WTC11 (cell line): Measurements from ENCODE around the gene PPM1A. TPM values are rescaled to one million over a fixed set of nuclear protein-coding genes. Genes with fewer than 3 reads are reported as not detected.

Experiments
- ATAC-seq: fragments of 200-7000 bp; cut with Tn5 transposase; 2 replicates; pipeline ENCODE4 v1.10.0; 2021; ENCODE audit warnings: mild to moderate bottlenecking, moderate library complexity
- CTCF ChIA-PET: fragments of 300-600 bp; sonication (Branson Sonifier 250); formaldehyde crosslinking; loops from one replicate; lab custom pipeline; 2021; ENCODE audit warnings: antibody characterized with exemption; lab: Charles Lee
- POLR2A ChIA-PET: fragments of 350-600 bp; sonication (Branson Sonifier 250); formaldehyde crosslinking; loops from one replicate; lab custom pipeline; 2021; ENCODE audit warnings: antibody characterized with exemption; lab: Charles Lee
- DNase-seq: peaks from one replicate; pipeline ENCODE4 v3.0.0; 2021; ENCODE audit warnings: low spot score
- H3K27ac Mint-ChIP-seq: 2 replicates; pipeline ENCODE4 v1.8.0; 2021; ENCODE audit warnings: mixed read lengths
- H3K27me3 Mint-ChIP-seq: 2 replicates; pipeline ENCODE4 v1.8.0; 2021; ENCODE audit warnings: low read depth, mild to moderate bottlenecking, moderate library complexity, mixed read lengths
- H3K36me3 Mint-ChIP-seq: 2 replicates; pipeline ENCODE4 v1.8.0; 2021; ENCODE audit warnings: mixed read lengths
- H3K4me1 Mint-ChIP-seq: 2 replicates; pipeline ENCODE4 v1.8.0; 2022; ENCODE audit warnings: mixed read lengths
- H3K4me3 Mint-ChIP-seq: 2 replicates; pipeline ENCODE4 v1.8.0; 2021; ENCODE audit warnings: mild to moderate bottlenecking, moderate library complexity, mixed read lengths
- H3K9me3 Mint-ChIP-seq: 2 replicates; pipeline ENCODE4 v1.8.0; 2021; ENCODE audit warnings: mixed read lengths
- ETV6 ChIP-seq: sonication (generic); formaldehyde crosslinking; IDR thresholded peaks from 2 replicates; pipeline ENCODE4 v1.8.1; 2022; ENCODE audit warnings: mild to moderate bottlenecking, missing genetic modification reagents
- GABPB1 ChIP-seq: sonication (generic); formaldehyde crosslinking; IDR thresholded peaks from 2 replicates; pipeline ENCODE4 v1.8.1; 2023; ENCODE audit warnings: mild to moderate bottlenecking, missing genetic modification reagents
- IRF2 ChIP-seq: sonication (generic); formaldehyde crosslinking; IDR thresholded peaks from 2 replicates; pipeline ENCODE4 v1.8.0; 2022; ENCODE audit warnings: low read depth, missing genetic modification reagents, borderline replicate concordance
- JUN ChIP-seq: sonication (generic); formaldehyde crosslinking; IDR thresholded peaks from 2 replicates; pipeline ENCODE4 v1.8.0; 2023; ENCODE audit warnings: mild to moderate bottlenecking, missing genetic modification reagents
- MXD4 ChIP-seq: fragments of 250-450 bp; sonication (Bioruptor Pico); IDR thresholded peaks from 2 replicates; pipeline ENCODE4 v1.8.0; 2021; ENCODE audit warnings: mild to moderate bottlenecking, moderate library complexity, borderline replicate concordance
- MYBL2 ChIP-seq: sonication (generic); formaldehyde crosslinking; IDR thresholded peaks from 2 replicates; pipeline ENCODE4 v1.8.1; 2023; ENCODE audit warnings: mild to moderate bottlenecking, moderate library complexity, missing genetic modification reagents
- NFATC4 ChIP-seq: fragments of 250-450 bp; sonication (Bioruptor Pico); IDR thresholded peaks from 2 replicates; pipeline ENCODE4 v1.9.0; 2021; ENCODE audit warnings: mild to moderate bottlenecking
- SP1 ChIP-seq: sonication (generic); formaldehyde crosslinking; conservative IDR thresholded peaks from 2 replicates; pipeline ENCODE4 v1.8.1; 2022; ENCODE audit warnings: missing genetic modification reagents
- TP53 ChIP-seq: sonication (generic); formaldehyde crosslinking; IDR thresholded peaks from 2 replicates; pipeline ENCODE4 v1.8.1; 2023; ENCODE audit warnings: mild to moderate bottlenecking, missing genetic modification reagents
- ZNF138 ChIP-seq: sonication (generic); formaldehyde crosslinking; conservative IDR thresholded peaks from 2 replicates; pipeline ENCODE4 v1.8.1; 2022; ENCODE audit warnings: mild to moderate bottlenecking, moderate library complexity, missing genetic modification reagents
- ZNF263 ChIP-seq: sonication (generic); formaldehyde crosslinking; IDR thresholded peaks from 2 replicates; pipeline ENCODE4 v1.8.1; 2022; ENCODE audit warnings: low read depth, mild to moderate bottlenecking, moderate library complexity, missing genetic modification reagents
- ZNF317 ChIP-seq: sonication (generic); formaldehyde crosslinking; IDR thresholded peaks from 2 replicates; pipeline ENCODE4 v1.8.1; 2023; ENCODE audit warnings: low read depth, mild to moderate bottlenecking, moderate library complexity, missing genetic modification reagents, borderline replicate concordance
- total RNA-seq: library from RNA; stranded (reverse); gene quantifications from 3 replicates; pipeline ENCODE4 v1.2.3, GENCODE V29; 2021
- TF ChIP-seq, protein P1 (sequence below): sonication (generic); formaldehyde crosslinking; IDR thresholded peaks from 2 replicates; pipeline ENCODE4 v1.8.1; 2023; ENCODE audit warnings: mild to moderate bottlenecking, moderate library complexity, missing genetic modification reagents
- TF ChIP-seq, protein P2 (sequence below): sonication (generic); formaldehyde crosslinking; IDR thresholded peaks from 2 replicates; pipeline ENCODE4 v1.8.1; 2023; ENCODE audit warnings: mild to moderate bottlenecking, missing genetic modification reagents
- TF ChIP-seq, protein P3 (sequence below): fragments of 250-450 bp; sonication (Bioruptor Pico); IDR thresholded peaks from 2 replicates; pipeline ENCODE4 v1.9.0; 2021; ENCODE audit warnings: mild to moderate bottlenecking, borderline replicate concordance
- TF ChIP-seq, protein P4 (sequence below): sonication (generic); formaldehyde crosslinking; IDR thresholded peaks from 2 replicates; pipeline ENCODE4 v1.8.0; 2022; ENCODE audit warnings: mild to moderate bottlenecking, missing genetic modification reagents
- TF ChIP-seq, protein P5 (sequence below): sonication (generic); formaldehyde crosslinking; IDR thresholded peaks from 2 replicates; pipeline ENCODE4 v1.8.1; 2022; ENCODE audit warnings: mild to moderate bottlenecking, missing genetic modification reagents, moderate library complexity, borderline replicate concordance

Gene PPM1A
- total RNA-seq, 1 experiment from 2014 or later, result 52.5 TPM

DNA sequence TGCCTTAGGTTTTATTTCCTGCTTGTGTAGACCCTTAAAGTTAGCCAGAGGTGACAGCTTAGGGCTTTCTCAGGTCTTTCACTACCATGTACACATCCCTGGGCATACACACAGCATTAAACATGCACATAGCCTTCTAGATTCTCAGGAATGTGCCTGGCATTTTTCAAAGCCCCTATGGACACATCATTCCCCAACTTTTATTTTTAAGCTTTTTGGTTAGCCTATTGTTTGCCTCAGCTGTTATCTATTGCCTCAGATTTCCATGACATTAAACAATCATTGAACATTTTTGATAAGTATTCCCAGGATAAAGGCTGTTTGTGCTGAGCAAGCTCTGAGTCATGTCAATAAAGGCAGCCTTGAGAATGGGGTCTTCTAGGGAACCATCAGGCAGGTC, 15.1 kb upstream of the PPM1A start:
- ChIA-PET CTCF (interaction anchor here (1.0 to 1.2 kb wide), 2 partner anchors 32 to 269 kb away, joined by 3 to 6 read pairs; no protein-coding TSS in a partner anchor), POLR2A (interaction anchor here (1.1 kb wide), 1 partner anchor 15 kb away, joined by 4 read pairs; the partner anchor contains the start of gene PPM1A)
- no peak for ATAC-seq

DNA sequence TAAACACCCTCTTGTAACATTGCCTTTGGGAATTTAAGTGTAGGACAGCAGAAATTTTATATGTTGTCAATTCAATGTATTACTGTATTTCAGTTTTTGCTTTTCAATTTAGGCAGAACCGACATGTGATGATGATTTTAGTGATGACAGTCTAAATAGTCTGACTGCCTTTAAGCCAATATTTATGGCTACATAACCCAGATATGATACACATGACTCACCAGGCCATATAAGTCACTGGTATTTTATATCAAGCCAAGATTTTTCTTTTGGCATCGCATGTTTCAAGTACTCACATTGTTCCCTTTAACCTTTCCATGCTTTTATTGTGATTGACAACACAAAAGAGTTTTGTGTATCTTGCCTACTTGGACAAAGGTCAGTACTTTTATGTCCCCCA, 13.6 kb upstream of the PPM1A start:
- Mint-ChIP-seq H3K27me3 (no peaks in the 10 kb centered on the region), H3K4me1 (no peaks in the 10 kb centered on the region), H3K27ac (no peak overlapping the region), H3K4me3 (no peak overlapping the region), H3K36me3 (peaks cover 17% of the 10 kb centered on the region), H3K9me3 (peaks cover 27% of the 10 kb centered on the region)
- no peak for DNase-seq
- no peak for ATAC-seq
- TF ChIP-seq GABPB1 (no peak), NFATC4 (CRISPR knock-in tag) (no peak)
- ChIA-PET CTCF (no interaction called here), POLR2A (no interaction called here)

More for the DNA sequence above, 15.1 kb upstream of the PPM1A start:
- Mint-ChIP-seq H3K27ac (no peak overlapping the region), H3K9me3 (peaks cover 28% of the 10 kb centered on the region), H3K4me3 (no peak overlapping the region), H3K36me3 (peaks cover 17% of the 10 kb centered on the region), H3K4me1 (no peaks in the 10 kb centered on the region), H3K27me3 (no peaks in the 10 kb centered on the region)
- no peak for DNase-seq
- TF ChIP-seq, protein P1, sequence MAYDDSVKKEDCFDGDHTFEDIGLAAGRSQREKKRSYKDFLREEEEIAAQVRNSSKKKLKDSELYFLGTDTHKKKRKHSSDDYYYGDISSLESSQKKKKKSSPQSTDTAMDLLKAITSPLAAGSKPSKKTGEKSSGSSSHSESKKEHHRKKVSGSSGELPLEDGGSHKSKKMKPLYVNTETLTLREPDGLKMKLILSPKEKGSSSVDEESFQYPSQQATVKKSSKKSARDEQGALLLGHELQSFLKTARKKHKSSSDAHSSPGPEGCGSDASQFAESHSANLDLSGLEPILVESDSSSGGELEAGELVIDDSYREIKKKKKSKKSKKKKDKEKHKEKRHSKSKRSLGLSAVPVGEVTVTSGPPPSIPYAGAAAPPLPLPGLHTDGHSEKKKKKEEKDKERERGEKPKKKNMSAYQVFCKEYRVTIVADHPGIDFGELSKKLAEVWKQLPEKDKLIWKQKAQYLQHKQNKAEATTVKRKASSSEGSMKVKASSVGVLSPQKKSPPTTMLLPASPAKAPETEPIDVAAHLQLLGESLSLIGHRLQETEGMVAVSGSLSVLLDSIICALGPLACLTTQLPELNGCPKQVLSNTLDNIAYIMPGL (CRISPR knock-in tag), result no peak
- TF ChIP-seq, protein P2, sequence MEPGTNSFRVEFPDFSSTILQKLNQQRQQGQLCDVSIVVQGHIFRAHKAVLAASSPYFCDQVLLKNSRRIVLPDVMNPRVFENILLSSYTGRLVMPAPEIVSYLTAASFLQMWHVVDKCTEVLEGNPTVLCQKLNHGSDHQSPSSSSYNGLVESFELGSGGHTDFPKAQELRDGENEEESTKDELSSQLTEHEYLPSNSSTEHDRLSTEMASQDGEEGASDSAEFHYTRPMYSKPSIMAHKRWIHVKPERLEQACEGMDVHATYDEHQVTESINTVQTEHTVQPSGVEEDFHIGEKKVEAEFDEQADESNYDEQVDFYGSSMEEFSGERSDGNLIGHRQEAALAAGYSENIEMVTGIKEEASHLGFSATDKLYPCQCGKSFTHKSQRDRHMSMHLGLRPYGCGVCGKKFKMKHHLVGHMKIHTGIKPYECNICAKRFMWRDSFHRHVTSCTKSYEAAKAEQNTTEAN (CRISPR knock-in tag), result no peak
- TF ChIP-seq ZNF138 (CRISPR knock-in tag) (no peak), JUN (CRISPR knock-in tag) (no peak), ZNF317 (no peak), ZNF263 (CRISPR knock-in tag) (no peak), IRF2 (CRISPR knock-in tag) (no peak), NFATC4 (CRISPR knock-in tag) (no peak), SP1 (CRISPR knock-in tag) (no peak), MYBL2 (CRISPR knock-in tag) (no peak), TP53 (no peak), ETV6 (CRISPR knock-in tag) (no peak), MXD4 (no peak)
- TF ChIP-seq, protein P3, sequence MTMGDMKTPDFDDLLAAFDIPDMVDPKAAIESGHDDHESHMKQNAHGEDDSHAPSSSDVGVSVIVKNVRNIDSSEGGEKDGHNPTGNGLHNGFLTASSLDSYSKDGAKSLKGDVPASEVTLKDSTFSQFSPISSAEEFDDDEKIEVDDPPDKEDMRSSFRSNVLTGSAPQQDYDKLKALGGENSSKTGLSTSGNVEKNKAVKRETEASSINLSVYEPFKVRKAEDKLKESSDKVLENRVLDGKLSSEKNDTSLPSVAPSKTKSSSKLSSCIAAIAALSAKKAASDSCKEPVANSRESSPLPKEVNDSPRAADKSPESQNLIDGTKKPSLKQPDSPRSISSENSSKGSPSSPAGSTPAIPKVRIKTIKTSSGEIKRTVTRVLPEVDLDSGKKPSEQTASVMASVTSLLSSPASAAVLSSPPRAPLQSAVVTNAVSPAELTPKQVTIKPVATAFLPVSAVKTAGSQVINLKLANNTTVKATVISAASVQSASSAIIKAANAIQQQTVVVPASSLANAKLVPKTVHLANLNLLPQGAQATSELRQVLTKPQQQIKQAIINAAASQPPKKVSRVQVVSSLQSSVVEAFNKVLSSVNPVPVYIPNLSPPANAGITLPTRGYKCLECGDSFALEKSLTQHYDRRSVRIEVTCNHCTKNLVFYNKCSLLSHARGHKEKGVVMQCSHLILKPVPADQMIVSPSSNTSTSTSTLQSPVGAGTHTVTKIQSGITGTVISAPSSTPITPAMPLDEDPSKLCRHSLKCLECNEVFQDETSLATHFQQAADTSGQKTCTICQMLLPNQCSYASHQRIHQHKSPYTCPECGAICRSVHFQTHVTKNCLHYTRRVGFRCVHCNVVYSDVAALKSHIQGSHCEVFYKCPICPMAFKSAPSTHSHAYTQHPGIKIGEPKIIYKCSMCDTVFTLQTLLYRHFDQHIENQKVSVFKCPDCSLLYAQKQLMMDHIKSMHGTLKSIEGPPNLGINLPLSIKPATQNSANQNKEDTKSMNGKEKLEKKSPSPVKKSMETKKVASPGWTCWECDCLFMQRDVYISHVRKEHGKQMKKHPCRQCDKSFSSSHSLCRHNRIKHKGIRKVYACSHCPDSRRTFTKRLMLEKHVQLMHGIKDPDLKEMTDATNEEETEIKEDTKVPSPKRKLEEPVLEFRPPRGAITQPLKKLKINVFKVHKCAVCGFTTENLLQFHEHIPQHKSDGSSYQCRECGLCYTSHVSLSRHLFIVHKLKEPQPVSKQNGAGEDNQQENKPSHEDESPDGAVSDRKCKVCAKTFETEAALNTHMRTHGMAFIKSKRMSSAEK (CRISPR knock-in tag), result no peak
- TF ChIP-seq, protein P4, sequence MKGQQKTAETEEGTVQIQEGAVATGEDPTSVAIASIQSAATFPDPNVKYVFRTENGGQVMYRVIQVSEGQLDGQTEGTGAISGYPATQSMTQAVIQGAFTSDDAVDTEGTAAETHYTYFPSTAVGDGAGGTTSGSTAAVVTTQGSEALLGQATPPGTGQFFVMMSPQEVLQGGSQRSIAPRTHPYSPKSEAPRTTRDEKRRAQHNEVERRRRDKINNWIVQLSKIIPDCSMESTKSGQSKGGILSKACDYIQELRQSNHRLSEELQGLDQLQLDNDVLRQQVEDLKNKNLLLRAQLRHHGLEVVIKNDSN, result no peak
- TF ChIP-seq, protein P5, sequence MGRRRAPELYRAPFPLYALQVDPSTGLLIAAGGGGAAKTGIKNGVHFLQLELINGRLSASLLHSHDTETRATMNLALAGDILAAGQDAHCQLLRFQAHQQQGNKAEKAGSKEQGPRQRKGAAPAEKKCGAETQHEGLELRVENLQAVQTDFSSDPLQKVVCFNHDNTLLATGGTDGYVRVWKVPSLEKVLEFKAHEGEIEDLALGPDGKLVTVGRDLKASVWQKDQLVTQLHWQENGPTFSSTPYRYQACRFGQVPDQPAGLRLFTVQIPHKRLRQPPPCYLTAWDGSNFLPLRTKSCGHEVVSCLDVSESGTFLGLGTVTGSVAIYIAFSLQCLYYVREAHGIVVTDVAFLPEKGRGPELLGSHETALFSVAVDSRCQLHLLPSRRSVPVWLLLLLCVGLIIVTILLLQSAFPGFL (CRISPR knock-in tag), result no peak
